Ectodermal cell (in vitro differentiated cells): ENCODE measurements around the gene SLC17A7.
"Not testable (repeated sequence)": the region's sequence is repeated elsewhere in the genome, so short reads cannot be mapped to it uniquely, and the experiment has no call there.

Source experiments
- H3K27ac ChIP-seq: 2 replicates; pipeline ENCODE4 v1.7.0; 2013; ENCODE audit warnings: mild to moderate bottlenecking, low read depth, low read length; ENCODE audit not compliant: insufficient read depth, poor library complexity, severe bottlenecking
- H3K27me3 ChIP-seq: 2 replicates; pipeline ENCODE4 v1.7.0; 2013; ENCODE audit warnings: mild to moderate bottlenecking, low read length; ENCODE audit not compliant: insufficient read depth, control insufficient read depth, poor library complexity, severe bottlenecking
- H3K36me3 ChIP-seq: one replicate; pipeline ENCODE4 v1.7.0; 2013; ENCODE audit warnings: low read length; ENCODE audit not compliant: control insufficient read depth, insufficient read depth
- H3K4me1 ChIP-seq: one replicate; pipeline ENCODE4 v1.7.0; 2013; ENCODE audit warnings: low read length; ENCODE audit not compliant: control insufficient read depth, insufficient read depth
- H3K4me3 ChIP-seq: 2 replicates; pipeline ENCODE4 v1.7.0; 2013; ENCODE audit warnings: low read depth, low read length, control low read depth; ENCODE audit not compliant: insufficient read depth
- H3K9me3 ChIP-seq: 2 replicates; pipeline ENCODE4 v1.7.0; 2013; ENCODE audit warnings: mild to moderate bottlenecking, low read length, moderate library complexity; ENCODE audit not compliant: control insufficient read depth
- WGBS, 2 experiments: methylation state at CpG; one replicate each; pipeline ENCODE4 v1.1.7; 2013; ENCODE audit warnings: missing lambda C conversion rate in 2 of 2; 5-methylcytosine and 5-hydroxymethylcytosine counted together

SLC17A7 gene

GRCh38 chr19:49469828-49470614 is 28.7 kb upstream of the SLC17A7 start:
- peaks cover 6% of the 10 kb centered on the region for H3K4me1 ChIP-seq
- peaks cover 5% of the 10 kb centered on the region for H3K36me3 ChIP-seq
- H3K27me3 ChIP-seq: peaks cover 6% of the 10 kb centered on the region
- H3K4me3 ChIP-seq: no peak overlapping the region
- H3K27ac ChIP-seq: no peak overlapping the region
- 95% methylated on average over 25 of the region's 25 CpGs for WGBS, 2 experiments
- no peaks in the 10 kb centered on the region for H3K9me3 ChIP-seq

GRCh38 chr19:49468746-49469447 is 27.6 kb upstream of the SLC17A7 start:
- peaks cover 6% of the 10 kb centered on the region for H3K4me1 ChIP-seq
- H3K36me3 ChIP-seq: peaks cover 6% of the 10 kb centered on the region
- no peak overlapping the region for H3K4me3 ChIP-seq
- H3K9me3 ChIP-seq: no peaks in the 10 kb centered on the region
- H3K27ac ChIP-seq: no peak overlapping the region
- H3K27me3 ChIP-seq: no peaks in the 10 kb centered on the region
- WGBS, 2 experiments: 69 to 71% methylated on average over 15 of the region's 15 CpGs

DNA sequence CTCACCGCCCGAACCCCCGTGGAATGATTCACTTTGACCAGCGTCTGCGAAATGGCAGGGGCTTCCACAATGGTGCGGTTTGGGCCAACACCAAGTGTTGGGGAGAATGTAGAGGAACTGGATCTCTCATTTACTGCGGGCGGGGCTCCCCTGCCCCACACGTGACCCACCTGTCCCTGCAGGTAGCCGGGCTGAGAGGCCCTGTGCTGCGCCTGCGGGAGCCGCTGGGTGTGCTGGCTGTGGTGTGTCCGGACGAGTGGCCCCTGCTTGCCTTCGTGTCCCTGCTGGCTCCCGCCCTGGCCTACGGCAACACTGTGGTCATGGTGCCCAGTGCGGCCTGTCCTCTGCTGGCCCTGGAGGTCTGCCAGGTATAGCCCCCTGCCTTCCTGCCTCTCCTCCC is 26.9 kb upstream of the SLC17A7 start:
- peaks cover 6% of the 10 kb centered on the region for H3K36me3 ChIP-seq
- H3K4me1 ChIP-seq: peaks cover 6% of the 10 kb centered on the region
- H3K27me3 ChIP-seq: no peaks in the 10 kb centered on the region
- 91 to 94% methylated on average over 19 of the region's 19 CpGs for WGBS, 2 experiments
- H3K4me3 ChIP-seq: no peak overlapping the region
- no peaks in the 10 kb centered on the region for H3K9me3 ChIP-seq
- H3K27ac ChIP-seq: no peak overlapping the region

GRCh38 chr19:49465371-49465770 is 24.0 kb upstream of the SLC17A7 start:
- peaks cover 6% of the 10 kb centered on the region for H3K36me3 ChIP-seq
- WGBS, 2 experiments: 95 to 96% methylated on average over 3 of the region's 3 CpGs
- no peak overlapping the region for H3K4me3 ChIP-seq
- H3K4me1 ChIP-seq: peaks cover 6% of the 10 kb centered on the region
- H3K27ac ChIP-seq: no peak overlapping the region
- H3K9me3 ChIP-seq: no peaks in the 10 kb centered on the region
- no peaks in the 10 kb centered on the region for H3K27me3 ChIP-seq

- Histone ChIP-seq H3K9me3 (no peaks in the 10 kb centered on the region), H3K4me3 (no peak overlapping the region), H3K4me1 (peaks cover 6% of the 10 kb centered on the region), H3K27ac (no peak overlapping the region), H3K36me3 (peaks cover 13% of the 10 kb centered on the region), H3K27me3 (no peaks in the 10 kb centered on the region)
- WGBS, 2 experiments: 93% methylated on average over 39 of the region's 39 CpGs
Measured at GRCh38 chr19:49463960-49464740, 22.8 kb upstream of the SLC17A7 start.

DNA sequence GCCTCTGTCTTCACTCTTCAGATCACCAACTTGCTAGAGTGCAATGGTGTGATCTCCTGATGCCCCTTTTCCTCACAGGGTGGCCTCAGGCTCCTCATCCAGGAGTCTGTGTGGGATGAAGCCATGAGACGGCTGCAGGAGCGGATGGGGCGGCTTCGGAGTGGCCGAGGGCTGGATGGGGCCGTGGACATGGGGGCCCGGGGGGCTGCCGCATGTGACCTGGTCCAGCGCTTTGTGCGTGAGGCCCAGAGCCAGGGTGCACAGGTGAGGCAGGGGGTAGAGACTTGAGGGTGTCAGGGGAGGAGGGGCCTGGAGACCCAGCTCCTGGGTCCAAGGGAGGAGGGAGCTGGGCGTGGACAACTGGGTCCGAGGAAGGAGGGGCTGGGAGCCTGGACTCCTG is 21.2 kb upstream of the SLC17A7 start:
- no peak overlapping the region for H3K27ac ChIP-seq
- no peaks in the 10 kb centered on the region for H3K9me3 ChIP-seq
- 88 to 89% methylated on average over 12 of the region's 12 CpGs for WGBS, 2 experiments
- H3K36me3 ChIP-seq: peaks cover 17% of the 10 kb centered on the region
- H3K27me3 ChIP-seq: no peaks in the 10 kb centered on the region
- no peak overlapping the region for H3K4me3 ChIP-seq
- no peaks in the 10 kb centered on the region for H3K4me1 ChIP-seq

DNA sequence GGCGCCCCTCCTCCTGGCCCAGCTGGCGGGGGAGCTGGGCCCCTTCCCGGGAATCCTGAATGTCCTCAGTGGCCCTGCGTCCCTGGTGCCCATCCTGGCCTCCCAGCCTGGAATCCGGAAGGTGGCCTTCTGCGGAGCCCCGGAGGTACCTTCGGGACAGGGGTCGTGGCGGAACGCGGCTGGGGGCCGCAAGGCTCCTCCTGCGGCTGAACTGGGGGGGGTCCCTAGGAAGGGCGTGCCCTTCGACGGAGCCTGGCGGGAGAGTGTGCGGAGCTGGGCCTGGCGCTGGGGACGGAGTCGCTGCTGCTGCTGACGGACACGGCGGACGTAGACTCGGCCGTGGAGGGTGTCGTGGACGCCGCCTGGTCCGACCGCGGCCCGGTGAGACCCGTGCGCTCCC is 20.3 kb upstream of the SLC17A7 start:
- WGBS, 2 experiments: 93 to 97% methylated on average over 37 of the region's 37 CpGs
- H3K27me3 ChIP-seq: no peaks in the 10 kb centered on the region

DNA sequence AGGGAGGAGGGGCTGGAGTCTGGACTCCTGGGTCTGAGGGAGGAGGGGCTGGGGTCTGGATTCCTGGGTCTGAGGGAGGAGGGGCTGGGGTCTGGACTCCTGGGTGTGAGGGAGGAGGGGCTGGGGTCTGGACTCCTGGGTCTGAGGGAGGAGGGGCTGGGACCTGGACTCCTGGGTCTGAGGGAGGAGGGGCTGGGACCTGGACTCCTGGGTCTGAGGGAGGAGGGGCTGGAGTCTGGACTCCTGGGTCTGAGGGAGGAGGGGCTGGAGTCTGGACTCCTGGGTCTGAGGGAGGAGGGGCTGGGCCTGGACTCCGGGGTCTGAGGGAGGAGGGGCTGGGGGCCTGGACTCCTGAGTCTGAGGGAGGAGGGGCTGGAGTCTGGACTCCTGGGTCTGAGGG is 19.8 kb upstream of the SLC17A7 start:
- H3K27me3 ChIP-seq, H3K4me1 ChIP-seq, H3K9me3 ChIP-seq, H3K27ac ChIP-seq, H3K4me3 ChIP-seq: not testable (repeated sequence)
- H3K36me3 ChIP-seq: peaks cover 17% of the 10 kb centered on the region
- WGBS, 2 experiments: no CpG with 5 or more reads among the region's 1 CpG

More for the DNA sequence above, 20.3 kb upstream of the SLC17A7 start:
- Histone ChIP-seq H3K27ac (no peak overlapping the region), H3K36me3 (peaks cover 17% of the 10 kb centered on the region), H3K4me3 (no peak overlapping the region), H3K4me1 (no peaks in the 10 kb centered on the region), H3K9me3 (no peaks in the 10 kb centered on the region)

DNA sequence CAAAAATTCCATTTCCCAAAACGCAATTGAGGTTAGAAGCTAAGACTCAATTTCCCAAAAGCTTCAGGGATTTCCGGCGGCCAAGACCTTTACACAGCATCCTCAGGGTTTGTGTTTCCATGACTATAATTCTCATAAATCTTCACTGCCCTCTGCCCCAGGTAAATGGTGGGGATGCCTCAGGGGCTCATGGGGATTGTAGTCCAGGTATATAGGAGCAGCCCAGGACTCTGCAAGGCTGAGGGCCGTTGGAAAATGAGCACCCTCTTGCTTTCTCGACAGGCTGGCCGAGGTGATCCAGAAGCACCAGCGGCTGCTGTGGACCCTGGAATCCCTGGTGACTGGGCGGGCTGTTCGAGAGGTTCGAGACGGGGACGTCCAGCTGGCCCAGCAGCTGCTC is 18.1 kb upstream of the SLC17A7 start:
- Histone ChIP-seq H3K36me3 (peaks cover 12% of the 10 kb centered on the region), H3K4me1 (no peaks in the 10 kb centered on the region), H3K27ac (no peak overlapping the region), H3K9me3 (no peaks in the 10 kb centered on the region), H3K4me3 (no peak overlapping the region), H3K27me3 (no peaks in the 10 kb centered on the region)
- 91 to 94% methylated on average over 12 of the region's 12 CpGs for WGBS, 2 experiments

DNA sequence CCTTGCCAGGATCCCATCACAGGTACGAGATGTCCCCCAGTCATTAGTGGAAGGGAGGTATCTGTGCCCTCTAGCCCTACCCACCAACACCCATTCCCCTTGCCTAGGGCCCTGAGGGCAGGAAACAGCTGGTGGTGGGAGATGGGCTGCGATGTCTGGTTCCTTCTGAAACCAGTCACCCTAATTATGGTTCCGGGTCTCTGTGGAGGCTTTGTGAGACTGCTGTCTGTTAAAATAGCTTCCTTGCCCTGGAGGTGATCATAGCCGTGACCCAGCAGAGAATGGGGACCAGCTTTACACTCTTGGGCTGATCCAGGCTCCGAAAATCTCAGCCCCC is 17.2 kb upstream of the SLC17A7 start:
- H3K4me3 ChIP-seq: no peak overlapping the region
- H3K27ac ChIP-seq: no peak overlapping the region
- no peaks in the 10 kb centered on the region for H3K27me3 ChIP-seq
- 93 to 96% methylated on average over 5 of the region's 5 CpGs for WGBS, 2 experiments
- no peaks in the 10 kb centered on the region for H3K9me3 ChIP-seq
- peaks cover 12% of the 10 kb centered on the region for H3K36me3 ChIP-seq
- no peaks in the 10 kb centered on the region for H3K4me1 ChIP-seq
